Measurements from ENCODE around the gene TRIM63. TPM values are rescaled to one million over a fixed set of nuclear protein-coding genes. Genes with fewer than 3 reads are reported as not detected.
A peak's percentile ranks its signal among the peaks of the same experiment; 100 is the strongest.

Gene TRIM63
- total RNA-seq, 2 donors from 2014 or later: not detected

DNA sequence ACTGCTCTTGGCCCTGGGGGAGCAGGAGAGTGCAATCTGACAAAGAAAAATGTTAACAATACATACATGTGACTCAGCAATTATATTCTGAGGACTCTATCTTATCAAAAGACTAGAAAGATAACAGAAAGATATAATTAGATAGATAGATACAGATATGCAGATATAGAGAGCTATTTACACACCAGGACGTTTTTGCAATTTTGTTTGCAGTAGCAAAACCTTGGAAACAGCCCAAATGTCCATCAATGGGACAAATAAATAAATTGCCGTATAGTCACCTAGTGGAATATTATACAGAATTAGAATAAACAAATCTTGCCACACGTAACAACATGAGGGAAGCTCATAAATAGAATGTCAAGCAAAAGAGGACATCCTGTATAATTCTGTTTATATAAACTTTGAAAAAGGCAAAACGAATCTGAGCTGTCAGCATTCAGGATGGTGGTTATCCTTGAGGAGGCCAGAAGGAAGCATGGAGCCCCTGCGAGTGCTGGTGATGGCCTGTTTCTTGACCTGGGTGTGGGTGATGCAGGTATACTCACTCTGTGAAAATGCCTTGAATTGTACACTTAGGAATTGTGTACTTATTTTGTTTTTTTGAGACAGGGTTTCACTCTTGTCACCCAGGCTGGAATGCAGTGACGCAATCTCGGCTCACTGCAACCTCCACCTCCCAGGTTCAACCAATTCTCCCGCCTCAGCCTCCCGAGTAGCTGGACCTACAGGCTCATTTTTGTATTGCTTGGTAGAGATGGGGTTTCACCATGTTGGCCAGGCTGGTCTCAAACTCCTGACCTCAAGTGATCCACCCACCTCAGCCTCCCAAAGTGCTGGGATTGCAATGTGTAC lies 12.8 kb upstream of the TRIM63 start:
- Mint-ChIP-seq H3K27me3 (ENCODE audit: insufficient read depth) (peaks cover 3% of the 10 kb centered on the region), H3K9me3 (no peaks in the 10 kb centered on the region), H3K4me3 (no peak overlapping the region), H3K27ac (peak overlapping the region; percentile 88), H3K4me1 (peaks cover 28% of the 10 kb centered on the region), H3K36me3 (ENCODE audit: low read depth) (no peaks in the 10 kb centered on the region)
- WGBS, 2 experiments (ENCODE audit: insufficient coverage in 1 of 2, insufficient read length in 1 of 2): 90 to 91% methylated on average over 7 to 9 of the region's 9 CpGs
- Histone ChIP-seq H3K27ac (ENCODE audit: low read depth, low read length) (no peak overlapping the region), H3K9me3 (ENCODE audit: control insufficient read depth, low read length) (no peaks in the 10 kb centered on the region), H3K4me3 (ENCODE audit: low read length) (no peak overlapping the region), H3K36me3 (ENCODE audit: control insufficient read depth, insufficient read depth, low read length) (no peaks in the 10 kb centered on the region), H3K27me3 (ENCODE audit: control insufficient read depth, insufficient read depth, low read length, poor library complexity, severe bottlenecking) (no peaks in the 10 kb centered on the region), H3K4me1 (ENCODE audit: control insufficient read depth, insufficient read depth, low read length) (peaks cover 7% of the 10 kb centered on the region), H3K9ac (ENCODE audit: extremely low read depth, low read length, poor library complexity, severe bottlenecking) (no peak overlapping the region)
- no peak for DNase-seq
- TF ChIP-seq, protein P1, sequence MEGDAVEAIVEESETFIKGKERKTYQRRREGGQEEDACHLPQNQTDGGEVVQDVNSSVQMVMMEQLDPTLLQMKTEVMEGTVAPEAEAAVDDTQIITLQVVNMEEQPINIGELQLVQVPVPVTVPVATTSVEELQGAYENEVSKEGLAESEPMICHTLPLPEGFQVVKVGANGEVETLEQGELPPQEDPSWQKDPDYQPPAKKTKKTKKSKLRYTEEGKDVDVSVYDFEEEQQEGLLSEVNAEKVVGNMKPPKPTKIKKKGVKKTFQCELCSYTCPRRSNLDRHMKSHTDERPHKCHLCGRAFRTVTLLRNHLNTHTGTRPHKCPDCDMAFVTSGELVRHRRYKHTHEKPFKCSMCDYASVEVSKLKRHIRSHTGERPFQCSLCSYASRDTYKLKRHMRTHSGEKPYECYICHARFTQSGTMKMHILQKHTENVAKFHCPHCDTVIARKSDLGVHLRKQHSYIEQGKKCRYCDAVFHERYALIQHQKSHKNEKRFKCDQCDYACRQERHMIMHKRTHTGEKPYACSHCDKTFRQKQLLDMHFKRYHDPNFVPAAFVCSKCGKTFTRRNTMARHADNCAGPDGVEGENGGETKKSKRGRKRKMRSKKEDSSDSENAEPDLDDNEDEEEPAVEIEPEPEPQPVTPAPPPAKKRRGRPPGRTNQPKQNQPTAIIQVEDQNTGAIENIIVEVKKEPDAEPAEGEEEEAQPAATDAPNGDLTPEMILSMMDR (conservative IDR thresholded peaks at IDR 0.05): no peak

DNA sequence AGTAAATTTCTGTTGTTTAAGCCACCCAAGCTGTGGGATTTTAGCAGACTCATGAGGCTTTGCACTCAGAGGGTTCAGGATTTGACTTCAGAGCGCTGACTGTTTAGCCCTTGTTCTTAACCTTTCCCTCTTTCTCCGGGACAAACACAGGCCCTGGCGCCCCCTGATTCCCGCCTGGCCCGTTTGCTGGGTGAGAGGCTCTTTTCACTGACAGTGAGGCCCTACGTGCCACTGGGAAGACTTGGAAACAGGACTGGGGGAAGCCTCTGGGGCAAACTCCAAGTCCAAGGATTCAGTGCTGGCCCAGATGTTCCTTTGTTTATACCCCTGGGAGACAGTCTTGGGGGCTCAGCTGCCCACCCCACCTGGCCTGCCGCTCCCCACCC lies 11.7 kb upstream of the TRIM63 start:
- Mint-ChIP-seq H3K4me3 (no peak overlapping the region), H3K36me3 (ENCODE audit: low read depth) (no peaks in the 10 kb centered on the region), H3K9me3 (no peaks in the 10 kb centered on the region), H3K27me3 (ENCODE audit: insufficient read depth) (peaks cover under 1% of the 10 kb centered on the region), H3K4me1 (peaks cover 28% of the 10 kb centered on the region), H3K27ac (peak overlapping the region; percentile 88)
- Histone ChIP-seq H3K9ac (ENCODE audit: extremely low read depth, low read length, poor library complexity, severe bottlenecking) (no peak overlapping the region), H3K4me3 (ENCODE audit: low read length) (no peak overlapping the region), H3K36me3 (ENCODE audit: control insufficient read depth, insufficient read depth, low read length) (no peaks in the 10 kb centered on the region), H3K27me3 (ENCODE audit: control insufficient read depth, insufficient read depth, low read length, poor library complexity, severe bottlenecking) (no peaks in the 10 kb centered on the region), H3K9me3 (ENCODE audit: control insufficient read depth, low read length) (no peaks in the 10 kb centered on the region), H3K4me1 (ENCODE audit: control insufficient read depth, insufficient read depth, low read length) (peaks cover 7% of the 10 kb centered on the region), H3K27ac (ENCODE audit: low read depth, low read length) (no peak overlapping the region)
- WGBS, 2 experiments (ENCODE audit: insufficient coverage in 1 of 2, insufficient read length in 1 of 2): 72 to 73% methylated on average over 3 to 7 of the region's 7 CpGs
- TF ChIP-seq, protein P1 (conservative IDR thresholded peaks at IDR 0.05): no peak
- peak; percentile 61 for DNase-seq

DNA sequence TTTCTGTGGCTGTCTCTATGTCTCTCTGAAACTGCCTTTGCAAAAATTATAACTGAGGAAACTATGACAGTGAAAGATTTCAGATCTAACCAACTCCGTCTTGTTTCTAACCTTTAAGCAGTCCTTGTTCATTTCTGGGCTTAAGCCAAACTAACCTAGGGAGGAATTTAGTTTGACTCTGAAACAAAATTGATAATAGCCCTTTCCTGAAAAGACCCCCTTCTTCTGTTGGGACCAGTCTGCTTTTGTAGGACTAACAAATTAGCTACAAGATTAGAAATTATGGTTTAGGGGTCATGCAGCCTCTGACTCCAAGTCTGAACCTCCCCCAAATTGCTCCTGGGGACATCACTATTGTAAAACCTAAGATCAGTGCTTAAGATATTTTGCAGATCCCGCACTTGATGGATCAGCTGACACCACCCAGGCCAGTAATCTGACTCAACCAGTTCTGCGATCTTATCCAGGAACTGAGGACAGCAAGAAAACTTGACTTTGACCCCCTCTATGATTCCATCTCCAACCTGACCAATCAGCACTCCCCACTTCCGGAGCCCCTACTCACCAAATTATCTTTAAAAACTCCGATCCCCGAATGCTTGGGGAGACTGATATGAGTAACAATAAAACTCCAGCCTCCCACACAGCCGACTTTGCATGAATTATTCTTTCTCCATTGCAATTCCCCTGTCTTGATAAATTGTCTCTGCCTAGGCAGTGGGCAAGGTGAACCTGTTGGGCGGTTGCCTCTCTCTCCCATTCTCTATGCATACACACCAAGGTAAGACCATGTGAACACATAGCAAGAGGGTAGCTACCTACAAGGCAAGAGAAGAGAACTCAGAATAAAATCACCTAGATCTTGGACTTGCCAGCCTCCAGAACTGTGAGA lies 11.1 kb upstream of the TRIM63 start:
- no peaks in the 10 kb centered on the region for H3K36me3 Mint-ChIP-seq (ENCODE audit: low read depth)
- H3K4me1 Mint-ChIP-seq: peaks cover 28% of the 10 kb centered on the region
- no peak overlapping the region for H3K4me3 ChIP-seq (ENCODE audit: low read length)
- no peaks in the 10 kb centered on the region for H3K27me3 Mint-ChIP-seq (ENCODE audit: insufficient read depth)
- H3K4me1 ChIP-seq (ENCODE audit: control insufficient read depth, insufficient read depth, low read length): peaks cover 7% of the 10 kb centered on the region
- no peaks in the 10 kb centered on the region for H3K9me3 ChIP-seq (ENCODE audit: control insufficient read depth, low read length)
- H3K27me3 ChIP-seq (ENCODE audit: control insufficient read depth, insufficient read depth, low read length, poor library complexity, severe bottlenecking): no peaks in the 10 kb centered on the region
- TF ChIP-seq, protein P1 (conservative IDR thresholded peaks at IDR 0.05): no peak
- H3K36me3 ChIP-seq (ENCODE audit: control insufficient read depth, insufficient read depth, low read length): no peaks in the 10 kb centered on the region
- 94 to 96% methylated on average over 7 to 8 of the region's 8 CpGs for WGBS, 2 experiments (ENCODE audit: insufficient coverage in 1 of 2, insufficient read length in 1 of 2)
- no peak overlapping the region for H3K9ac ChIP-seq (ENCODE audit: extremely low read depth, low read length, poor library complexity, severe bottlenecking)
- no peak for DNase-seq
- H3K9me3 Mint-ChIP-seq: no peaks in the 10 kb centered on the region
- H3K27ac ChIP-seq (ENCODE audit: low read depth, low read length): no peak overlapping the region
- peak overlapping the region; percentile 88 for H3K27ac Mint-ChIP-seq
- H3K4me3 Mint-ChIP-seq: no peak overlapping the region

Data from endodermal cell (in vitro differentiated cells).